GM19438 (cell line): ENCODE data around the gene C11orf21.

Source experiments
- ATAC-seq: cut with Tn5 transposase; IDR thresholded peaks from one replicate; pipeline ENCODE4 v1.9.1; 2021; ENCODE audit warnings: low read depth; ENCODE audit not compliant: unreplicated experiment

C11orf21 gene

DNA sequence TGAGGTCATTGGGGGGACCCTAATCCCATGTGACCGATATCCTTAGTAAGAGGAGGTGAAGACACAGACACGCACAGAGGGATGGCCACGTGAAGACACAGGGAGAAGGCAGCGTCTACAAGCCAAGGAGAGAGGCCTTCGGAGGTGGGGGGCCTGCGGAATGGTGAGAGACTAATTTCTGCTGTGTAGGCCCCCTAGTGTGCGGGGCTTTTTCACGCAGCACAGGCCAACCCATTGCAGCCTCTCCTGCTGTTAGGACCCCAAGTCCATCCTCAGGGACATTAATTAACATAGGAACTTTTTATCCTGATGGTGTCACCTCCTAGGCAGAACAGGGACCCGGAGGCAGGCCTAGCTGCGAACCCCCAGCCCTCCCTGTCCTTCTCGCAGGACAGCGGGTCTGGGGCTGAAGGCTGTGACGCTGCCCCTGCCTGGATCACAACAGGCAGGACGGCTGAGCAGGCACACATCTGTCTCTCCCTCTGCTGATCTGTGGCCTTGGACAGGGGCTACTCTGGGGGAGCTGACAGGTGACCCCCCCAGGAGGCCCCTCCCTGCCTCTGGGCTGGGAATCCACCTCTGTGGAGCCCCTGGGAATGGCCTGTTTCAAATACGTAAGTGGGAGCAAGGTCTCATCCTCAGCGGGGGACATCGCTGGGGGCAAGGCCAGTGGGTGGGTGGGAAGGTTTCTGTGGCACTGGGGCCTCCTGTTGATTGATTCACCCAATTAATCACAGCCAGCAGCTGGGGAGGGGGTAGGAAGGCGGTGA is 39.2 kb downstream of the C11orf21 start:
- ATAC-seq: no peak

DNA sequence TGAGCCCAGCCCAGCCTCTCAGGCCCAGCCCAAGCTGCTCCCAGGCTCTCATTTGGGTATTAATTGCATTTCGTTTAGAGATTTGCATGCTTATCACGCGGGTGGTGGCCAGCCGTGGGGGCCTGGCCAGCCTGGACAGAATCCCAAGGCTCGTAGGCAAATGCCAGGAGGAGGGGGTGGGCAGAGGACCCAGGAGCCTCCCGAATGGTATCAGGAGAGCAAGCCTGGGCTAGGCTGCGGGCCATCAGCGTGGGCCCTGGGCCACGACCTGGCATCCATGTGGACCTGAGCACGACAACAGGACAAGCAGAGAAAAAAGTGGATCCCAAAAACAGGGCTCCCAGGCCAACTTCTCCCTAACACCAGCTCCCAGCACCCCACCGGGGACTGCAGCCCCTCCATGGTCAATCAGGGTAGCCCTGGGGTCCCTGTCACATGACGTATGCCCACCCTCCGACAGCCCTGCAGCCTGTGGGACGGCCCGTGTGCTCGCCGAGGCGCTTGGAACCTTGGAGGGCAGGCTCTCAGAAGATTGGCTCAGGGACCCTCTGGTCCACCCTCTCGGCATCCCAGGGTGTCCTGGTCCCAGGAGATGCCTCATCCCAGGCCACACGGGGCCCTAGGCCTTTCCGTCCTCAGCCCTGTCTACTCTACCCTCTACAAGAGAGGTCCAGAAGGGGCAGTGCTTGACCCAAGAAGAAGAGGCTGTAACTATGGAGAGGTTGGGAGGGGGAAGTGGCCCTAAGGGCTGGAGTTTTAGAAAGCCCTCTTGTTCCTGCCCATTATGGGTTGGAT is 40.1 kb downstream of the C11orf21 start:
- ATAC-seq: no peak

- no peak for ATAC-seq
Observed at GRCh38 chr11:2260491-2261364, 41.0 kb downstream of the C11orf21 start.

- ATAC-seq: no peak
Observed at GRCh38 chr11:2259897-2260451, 41.7 kb downstream of the C11orf21 start.

DNA sequence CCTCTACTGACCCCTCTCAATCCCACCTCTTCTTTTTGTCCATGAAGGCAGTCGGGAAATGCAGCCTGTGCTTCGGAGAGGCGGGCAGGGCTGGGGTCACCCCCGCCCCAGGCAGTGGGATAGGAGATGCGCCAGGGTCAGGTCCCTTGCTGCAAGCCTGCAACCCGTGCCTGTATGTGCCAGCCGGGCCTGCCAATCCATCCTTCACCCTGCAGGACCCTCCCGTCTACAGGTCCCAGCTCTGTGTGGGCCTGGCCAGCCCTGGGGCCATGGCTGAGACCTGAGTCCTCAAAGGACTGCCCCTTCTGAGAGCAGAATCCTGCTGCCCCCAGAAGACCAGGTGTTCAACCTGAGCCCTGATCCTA is 42.3 kb downstream of the C11orf21 start:
- no peak for ATAC-seq

DNA sequence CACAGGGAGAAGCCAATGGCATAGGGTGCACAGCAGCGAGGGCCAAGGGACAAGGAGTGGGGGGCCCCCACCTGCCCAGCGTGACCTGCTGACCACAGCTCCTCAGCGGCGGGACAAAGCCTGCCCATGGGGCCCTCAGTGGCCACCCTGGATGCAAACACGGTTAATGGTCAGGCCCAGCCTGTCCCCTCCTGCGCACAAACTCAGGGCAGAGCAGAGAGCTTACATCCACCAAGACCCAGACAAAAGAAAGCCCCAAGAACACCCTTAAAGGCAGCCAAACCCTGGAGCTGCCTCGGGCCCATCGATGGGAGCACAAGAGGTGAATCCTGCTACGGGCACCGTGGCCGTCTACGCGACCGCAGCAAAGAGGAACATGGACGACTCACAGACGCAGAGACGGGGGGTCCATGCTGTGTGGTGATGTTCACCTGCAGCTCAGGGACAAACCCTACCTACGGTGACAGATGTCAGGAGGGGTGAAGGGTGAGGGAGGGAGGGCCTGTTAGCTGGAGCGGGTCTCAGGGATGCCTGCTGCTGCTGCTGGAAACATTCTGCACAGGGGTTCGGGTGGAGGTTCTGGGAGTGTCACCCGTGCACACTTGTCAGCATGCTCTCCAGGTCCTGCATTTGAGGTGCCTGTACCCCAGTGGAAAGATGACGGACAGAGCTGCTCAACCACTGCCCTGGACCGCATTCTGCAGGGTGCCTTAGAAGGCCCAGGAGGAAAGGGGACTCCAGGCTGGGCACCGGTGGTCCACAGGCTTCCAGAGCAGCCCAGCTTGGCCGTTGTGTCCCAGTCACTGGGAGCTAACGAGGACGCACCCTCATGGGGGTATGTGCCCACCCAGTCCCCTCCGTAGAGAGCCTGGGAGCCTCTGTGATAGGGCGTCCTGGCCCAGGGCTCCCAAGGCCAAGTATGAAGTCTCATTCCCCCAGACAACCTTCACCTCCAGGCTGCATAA is 42.9 kb downstream of the C11orf21 start:
- ATAC-seq: no peak

DNA sequence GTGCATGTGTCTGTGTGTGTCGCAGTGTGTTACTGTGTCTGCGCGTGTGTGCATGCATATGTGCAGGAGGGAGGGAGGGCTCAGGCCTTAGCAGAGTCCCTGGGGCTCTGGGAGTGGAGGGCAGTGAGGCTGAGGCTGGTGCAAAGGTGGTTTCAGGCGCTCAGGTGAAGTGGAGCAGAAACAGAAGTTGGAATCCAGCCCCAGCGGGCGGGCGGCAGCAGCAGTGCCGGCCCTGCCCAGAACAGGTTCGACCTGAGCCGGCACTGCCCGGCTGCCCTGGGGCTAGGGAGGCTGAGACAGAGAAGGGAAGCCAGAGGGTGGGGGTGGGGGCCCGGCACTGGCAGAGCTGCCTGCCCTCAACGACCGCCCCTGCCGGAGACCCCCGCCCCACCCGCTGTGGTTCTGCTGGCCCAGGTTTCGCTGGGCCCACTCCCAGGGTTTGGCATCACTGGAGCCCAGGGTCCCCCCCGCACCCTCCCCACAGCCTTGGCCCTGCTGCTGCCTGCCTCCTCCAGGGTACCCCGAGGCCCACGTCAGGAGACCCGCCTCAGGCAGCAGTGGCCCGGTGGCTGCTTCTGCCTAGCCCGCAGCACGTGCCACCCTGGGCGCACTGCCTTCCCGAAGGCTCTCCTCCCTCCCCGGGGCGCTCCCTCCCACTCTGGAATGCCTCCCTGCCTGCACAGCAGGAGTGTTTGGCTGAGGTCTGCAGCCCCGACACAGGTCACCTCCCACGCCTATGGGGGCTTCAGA is 44.6 kb downstream of the C11orf21 start:
- ATAC-seq: no peak

GRCh38 chr11:2256293-2256913 is 45.3 kb downstream of the C11orf21 start:
- no peak for ATAC-seq

- no peak for ATAC-seq
Observed at GRCh38 chr11:2252018-2252417, 49.7 kb downstream of the C11orf21 start.

- no peak for ATAC-seq
Observed at GRCh38 chr11:2251138-2251537, 50.6 kb downstream of the C11orf21 start.

DNA sequence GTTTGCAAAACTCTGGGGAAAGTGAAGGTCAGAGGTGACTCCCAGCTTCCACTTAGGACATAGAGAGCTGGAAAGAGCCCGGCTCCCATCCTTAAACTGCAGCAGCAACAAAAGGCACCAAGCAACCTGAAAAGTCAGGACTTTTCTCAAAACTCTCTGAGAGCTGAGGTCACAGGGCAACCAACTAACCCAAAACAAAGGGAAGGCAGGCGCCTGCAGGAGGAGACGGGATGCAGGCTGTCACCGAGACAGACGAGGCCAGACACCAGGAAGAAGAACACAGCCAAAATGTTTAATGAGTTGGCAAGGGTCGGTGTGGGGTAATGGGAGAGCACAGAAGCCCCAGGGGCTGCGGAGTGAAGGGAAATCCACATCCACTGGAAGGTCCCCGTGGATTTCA is 51.2 kb downstream of the C11orf21 start:
- no peak for ATAC-seq

GRCh38 chr11:2250041-2250440 is 51.7 kb downstream of the C11orf21 start:
- no peak for ATAC-seq

DNA sequence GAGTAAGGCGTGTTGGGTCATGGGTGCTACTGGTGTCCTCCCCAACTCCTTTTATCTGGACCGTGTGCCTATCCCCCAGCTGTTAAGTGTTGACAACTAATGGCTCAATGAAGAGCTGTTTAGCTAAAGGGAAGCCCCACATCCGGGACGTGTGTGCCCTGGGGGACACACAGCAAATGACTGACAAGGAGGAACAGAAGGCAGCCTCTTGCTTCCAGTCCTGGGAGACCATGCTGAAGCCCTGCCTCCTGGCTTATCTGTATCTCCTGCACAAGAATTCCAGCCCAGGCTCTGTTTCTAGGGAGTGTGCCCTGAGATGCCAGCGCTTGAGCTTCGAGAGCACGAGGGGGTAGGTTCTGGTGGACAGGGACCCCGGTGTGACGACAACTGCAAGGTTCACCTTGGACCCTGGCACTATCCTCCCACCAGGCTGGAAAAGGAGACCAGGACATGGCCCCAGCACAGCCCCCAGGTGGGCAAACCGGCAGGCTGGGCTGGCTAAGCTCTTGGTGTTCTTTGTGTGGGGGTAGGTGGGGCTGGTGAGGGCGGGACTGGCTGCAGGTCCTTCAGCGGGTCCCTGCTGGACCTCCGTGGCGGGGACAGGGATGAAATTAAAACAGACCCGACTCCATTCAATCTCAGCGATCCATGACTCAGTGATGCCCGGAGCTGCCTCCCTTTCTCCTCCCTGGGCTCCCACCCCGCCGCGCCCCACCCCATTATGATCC is 52.4 kb downstream of the C11orf21 start:
- ATAC-seq: no peak

- ATAC-seq: no peak
Observed at GRCh38 chr11:2248762-2249161, 53.0 kb downstream of the C11orf21 start.

GRCh38 chr11:2248242-2248641 is 53.5 kb downstream of the C11orf21 start:
- ATAC-seq: no peak

DNA sequence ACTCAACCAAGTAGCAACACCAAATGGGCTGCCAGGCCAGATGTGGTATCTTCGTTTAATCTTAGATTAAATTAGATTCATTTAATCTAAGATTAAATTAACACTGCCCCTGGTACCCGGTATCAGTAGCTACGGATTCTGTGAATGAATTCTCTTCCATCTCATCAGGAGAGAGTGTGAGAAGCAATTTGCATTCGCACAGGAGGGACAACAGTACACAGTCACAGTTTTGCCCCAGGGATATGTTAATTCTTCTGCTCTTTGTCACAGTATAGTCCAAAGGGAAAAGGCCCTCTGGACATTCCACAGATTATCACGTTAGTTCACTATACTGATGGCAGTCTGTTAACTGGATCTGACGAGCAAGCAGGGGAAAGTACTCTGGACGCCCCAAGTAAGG is 54.2 kb downstream of the C11orf21 start:
- no peak for ATAC-seq
